ENCODE measurements around the gene MECP2.
A peak's percentile ranks its signal among the peaks of the same experiment; 100 is the strongest.

Gene MECP2

GRCh38 chrX:154115750-154116149, 18.2 kb upstream of the MECP2 start:
- DNase-seq (ENCODE audit: low read depth) = no peak

DNA sequence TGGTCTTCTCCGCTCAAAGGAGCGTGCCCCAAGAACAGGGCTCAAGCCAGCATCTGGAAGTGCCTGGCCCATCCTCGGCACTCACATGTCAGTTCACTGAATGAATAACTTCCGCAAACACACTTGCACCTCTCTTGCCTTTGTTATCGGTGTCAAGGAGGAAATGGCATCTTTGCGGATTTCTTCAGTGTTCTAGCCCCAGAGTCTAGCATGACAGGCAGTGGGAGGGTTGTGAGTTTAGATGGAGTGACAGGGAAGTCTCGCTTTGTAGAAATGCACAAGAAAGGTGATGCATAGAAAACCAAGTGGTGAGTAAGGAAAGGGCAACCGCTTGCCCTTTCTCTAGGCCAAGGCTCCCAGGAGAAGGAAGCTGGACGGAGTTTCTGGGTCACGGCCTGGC, 17.6 kb upstream of the MECP2 start:
- no peak for DNase-seq (ENCODE audit: low read depth)

- no peak for DNase-seq (ENCODE audit: low read depth)
These were observed 17.1 kb upstream of the MECP2 start for GRCh38 chrX:154114652-154115051.

DNA sequence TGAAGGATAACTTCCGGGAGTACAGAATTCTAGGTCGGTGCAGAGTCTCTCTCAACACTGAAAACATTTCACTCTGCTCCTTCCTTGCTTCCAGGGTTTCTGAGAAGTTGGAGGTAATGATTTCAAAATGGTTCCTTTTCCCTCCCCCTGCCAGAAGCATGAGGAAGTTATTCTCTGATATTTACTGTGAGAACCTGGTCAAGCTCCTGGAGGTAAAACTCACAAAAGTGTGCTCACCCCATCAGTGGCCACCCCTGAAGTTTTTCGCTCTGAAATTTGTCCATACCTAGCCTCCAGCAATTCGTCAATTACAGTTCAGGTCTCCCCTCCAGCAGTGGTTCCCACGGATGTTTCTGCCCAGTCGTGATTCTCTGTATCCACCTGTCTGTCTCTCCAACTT, 16.2 kb upstream of the MECP2 start:
- DNase-seq (ENCODE audit: low read depth) = no peak

DNA sequence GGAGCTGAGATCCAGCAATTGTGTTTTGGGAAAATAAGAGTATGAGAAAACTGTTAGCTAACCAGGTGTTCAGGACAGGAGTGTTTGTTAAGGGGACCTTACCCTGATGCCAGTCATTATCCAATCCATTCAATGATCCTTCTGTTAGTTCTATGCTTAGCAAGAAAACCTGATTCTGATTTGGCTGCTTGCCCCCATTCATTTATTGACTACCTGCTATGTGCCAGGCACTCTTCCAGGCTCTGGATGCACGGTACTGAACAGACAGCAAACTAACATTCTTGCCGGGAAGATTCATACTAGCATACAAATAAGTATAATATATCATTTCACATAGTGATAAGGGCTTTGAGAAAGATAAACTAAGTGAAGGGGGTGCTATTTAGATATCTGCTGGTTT, 1.0 kb upstream of the MECP2 start:
- no peak for DNase-seq (ENCODE audit: low read depth)

- DNase-seq (ENCODE audit: low read depth) = peak; percentile 41
These were observed 421 bp downstream of the MECP2 start for GRCh38 chrX:154097003-154097588.

DNA sequence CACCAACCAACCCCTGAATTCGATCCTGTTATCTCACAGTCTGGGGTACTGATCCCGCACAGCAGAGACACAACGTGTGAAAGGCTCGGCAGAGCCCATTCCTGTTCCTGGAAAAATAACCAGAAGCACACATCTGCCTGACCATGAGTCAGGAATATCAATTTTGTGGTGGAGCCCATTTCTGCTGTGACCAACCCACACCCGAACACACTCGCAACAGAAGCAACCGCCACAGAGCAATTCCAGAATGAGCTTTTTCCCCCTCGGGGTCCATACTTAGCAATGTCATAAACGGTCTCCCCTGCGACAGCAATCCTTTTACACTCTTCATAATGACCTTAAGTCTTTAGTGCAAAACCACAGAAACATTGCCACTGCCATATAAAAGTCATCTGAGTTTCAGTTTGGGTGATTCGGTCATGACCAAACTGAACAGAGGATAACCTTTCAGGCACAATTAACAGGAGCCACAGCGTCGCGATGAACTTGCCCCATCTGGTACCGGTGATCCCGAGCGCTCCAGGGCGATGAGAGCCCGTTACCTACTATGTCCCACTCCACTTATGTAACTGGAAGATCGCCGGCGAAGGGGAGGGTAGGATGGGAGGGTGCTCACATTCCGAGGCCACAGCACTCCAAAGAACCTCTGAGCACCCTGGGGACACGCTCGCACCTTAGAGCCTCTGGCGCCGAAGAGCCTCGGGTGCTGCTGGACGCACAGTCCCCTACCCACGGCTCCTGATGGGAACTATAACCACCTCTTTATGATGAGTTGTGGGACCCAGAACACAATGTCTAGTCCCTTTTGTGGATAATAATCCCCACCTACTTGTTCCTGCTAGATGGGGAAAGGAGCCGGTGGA, 1.1 kb downstream of the MECP2 start:
- peak; percentile 29 for DNase-seq (ENCODE audit: low read depth)

DNA sequence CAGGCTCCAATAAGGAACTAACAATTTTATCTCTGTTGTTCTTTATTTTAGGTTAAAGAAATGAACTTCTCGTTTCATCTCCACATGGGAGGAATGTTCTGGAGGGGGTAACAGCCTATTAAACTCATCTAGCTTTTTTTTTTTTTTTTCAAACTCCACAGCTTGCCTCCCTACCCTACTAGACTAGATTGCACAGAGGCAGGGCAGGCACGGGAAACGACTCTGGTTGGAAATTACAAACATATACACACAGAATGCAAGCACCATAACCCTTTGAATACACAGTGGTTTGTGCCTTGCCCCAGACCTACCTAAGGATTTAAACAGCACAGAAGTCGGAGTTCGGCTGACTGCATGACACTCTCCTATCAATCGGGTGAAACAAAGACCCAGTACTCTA, 2.7 kb downstream of the MECP2 start:
- no peak for DNase-seq (ENCODE audit: low read depth)

GRCh38 chrX:154093965-154094364, 3.6 kb downstream of the MECP2 start:
- DNase-seq (ENCODE audit: low read depth) = no peak

GRCh38 chrX:154092371-154092770, 5.1 kb downstream of the MECP2 start:
- no peak for DNase-seq (ENCODE audit: low read depth)

- DNase-seq (ENCODE audit: low read depth) = peak; percentile 19
These were observed 5.8 kb downstream of the MECP2 start for GRCh38 chrX:154091678-154092077.

GRCh38 chrX:154090731-154091130, 6.8 kb downstream of the MECP2 start:
- no peak for DNase-seq (ENCODE audit: low read depth)

- DNase-seq (ENCODE audit: low read depth) = no peak
These were observed 12.8 kb downstream of the MECP2 start for GRCh38 chrX:154084449-154085300.

- no peak for DNase-seq (ENCODE audit: low read depth)
These were observed 14.4 kb downstream of the MECP2 start for GRCh38 chrX:154083126-154083517.

DNA sequence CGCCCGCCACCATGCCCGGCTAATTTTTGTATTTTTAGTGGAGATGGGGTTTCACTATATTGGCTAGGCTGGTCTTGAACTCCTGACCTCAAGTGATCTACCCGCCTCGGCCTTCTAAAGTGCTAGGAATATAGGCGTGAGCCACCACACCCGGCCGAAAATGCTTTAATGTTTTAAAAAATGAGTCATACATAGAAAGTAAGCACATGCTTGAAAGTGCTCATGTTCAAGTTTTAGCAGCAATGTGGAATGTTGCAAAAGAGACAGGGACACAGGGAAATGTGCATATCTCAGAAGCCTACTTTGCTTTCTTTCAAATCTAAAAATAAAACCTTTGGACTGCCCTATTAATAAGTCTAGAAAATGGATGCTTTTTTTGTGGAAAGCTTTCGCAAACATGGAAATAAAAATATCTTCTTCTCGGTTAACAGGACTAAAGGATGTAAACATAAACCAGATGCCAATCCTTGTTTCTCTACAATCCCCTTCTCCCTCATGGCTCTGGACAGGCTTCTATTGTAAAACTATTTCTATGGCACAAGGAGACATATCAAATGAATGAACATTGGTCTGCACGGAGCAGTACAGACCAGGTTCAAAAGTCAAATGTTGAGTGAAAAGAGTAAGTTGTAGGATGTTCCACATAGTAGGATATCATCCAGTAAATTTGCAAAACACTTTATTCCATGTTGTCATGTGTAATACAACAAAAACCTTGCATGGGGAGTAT, 15.0 kb downstream of the MECP2 start:
- DNase-seq (ENCODE audit: low read depth) = peak; percentile 82

DNA sequence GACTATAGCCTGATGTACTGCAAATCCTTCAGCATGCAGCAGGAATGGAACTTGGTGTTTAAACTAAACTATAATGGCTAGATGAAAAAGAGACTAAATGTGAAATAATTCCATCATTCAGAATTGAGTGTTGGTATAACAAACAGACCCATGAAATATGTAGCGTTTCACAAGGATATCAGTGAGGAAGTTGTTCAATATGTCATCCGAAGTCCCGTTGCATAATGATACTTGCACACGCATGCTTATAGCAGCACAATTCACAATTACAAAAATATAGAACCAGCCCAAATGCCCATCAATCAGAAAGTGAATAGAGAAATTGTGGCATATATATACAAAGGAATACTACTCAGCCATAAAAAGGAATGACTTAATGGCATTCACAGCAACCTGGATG, 20.4 kb downstream of the MECP2 start:
- no peak for DNase-seq (ENCODE audit: low read depth)

DNA sequence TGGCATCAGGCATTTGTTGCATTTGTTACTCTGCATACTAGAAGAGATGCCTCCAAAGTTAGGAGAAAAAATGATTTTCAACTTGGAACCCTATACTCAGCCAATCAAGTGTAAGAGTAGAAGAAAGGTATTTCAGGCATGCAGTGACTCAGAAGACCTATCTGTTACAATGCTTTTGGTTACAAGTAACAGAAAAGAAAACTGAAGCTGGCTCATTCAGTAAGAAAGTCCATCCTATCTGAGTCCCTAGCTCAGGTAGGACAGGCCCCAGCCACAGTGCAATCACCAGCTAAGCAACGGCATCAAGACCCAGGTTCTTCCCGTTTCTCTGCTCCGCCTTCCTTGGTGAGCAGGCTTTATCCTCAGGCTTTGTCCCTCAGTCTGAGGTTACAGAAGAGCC, 23.3 kb downstream of the MECP2 start:
- DNase-seq (ENCODE audit: low read depth) = peak; percentile 66

- DNase-seq (ENCODE audit: low read depth) = no peak
These were observed 25.3 kb downstream of the MECP2 start for GRCh38 chrX:154072192-154072591.

- no peak for DNase-seq (ENCODE audit: low read depth)
These were observed 29.0 kb downstream of the MECP2 start for GRCh38 chrX:154068560-154068959.

- DNase-seq (ENCODE audit: low read depth) = no peak
These were observed 32.7 kb downstream of the MECP2 start for GRCh38 chrX:154064637-154065435.

- no peak for DNase-seq (ENCODE audit: low read depth)
These were observed 34.3 kb downstream of the MECP2 start for GRCh38 chrX:154063234-154063633.
